HL-60/S4 treated with retinoic acid at 250 ng/mL for 4 days and 3 days (cell line): ENCODE data around the gene DPP10.

Experiments
- in situ Hi-C: fragments of 300-500 bp; cut with MboI; formaldehyde crosslinking; loops from 2 replicates; pipeline ENCODE4 v1.7.0; 2022; ENCODE audit warnings: low sequenced_read_pairs

DPP10 gene

DNA sequence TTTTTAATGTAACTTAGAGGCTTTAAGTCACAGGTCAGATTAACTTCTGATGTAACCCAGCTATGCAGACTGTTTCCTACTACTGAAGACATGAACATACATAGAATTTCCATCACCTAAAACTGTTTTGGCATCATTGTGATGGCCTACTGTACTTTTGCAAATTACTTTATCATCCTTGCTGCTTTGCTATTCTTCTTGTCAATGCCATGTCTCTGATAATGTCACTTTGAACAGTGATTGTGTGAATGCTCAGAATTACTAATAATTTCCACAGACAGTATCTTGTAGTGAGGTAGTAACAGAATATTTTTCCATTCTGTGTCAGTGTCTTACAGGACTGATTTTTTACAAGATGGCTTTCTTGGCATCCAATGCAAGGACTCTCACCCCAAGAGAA, 663.5 kb downstream of the DPP10 start:
- in situ Hi-C loops, result no loop called here

DNA sequence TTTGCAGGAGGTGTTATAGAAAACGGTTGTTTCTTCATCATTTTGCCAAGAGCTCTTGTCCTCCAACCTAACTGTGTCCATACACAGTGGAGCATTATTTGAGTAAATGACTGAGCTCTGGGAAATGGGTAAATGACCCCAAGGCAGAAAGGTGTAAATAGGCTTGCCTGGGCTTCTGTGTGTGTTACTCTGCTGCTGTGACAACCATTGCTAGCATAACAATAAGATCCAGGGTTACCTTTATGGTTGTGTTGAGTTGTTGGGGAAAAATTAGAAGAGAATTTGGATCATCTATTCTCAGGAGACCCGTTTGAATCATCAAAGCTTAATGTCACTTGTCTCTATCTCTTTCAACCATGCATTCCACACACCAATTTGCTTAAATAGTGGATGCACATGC, 672.7 kb downstream of the DPP10 start:
- in situ Hi-C loops, result no loop called here

DNA sequence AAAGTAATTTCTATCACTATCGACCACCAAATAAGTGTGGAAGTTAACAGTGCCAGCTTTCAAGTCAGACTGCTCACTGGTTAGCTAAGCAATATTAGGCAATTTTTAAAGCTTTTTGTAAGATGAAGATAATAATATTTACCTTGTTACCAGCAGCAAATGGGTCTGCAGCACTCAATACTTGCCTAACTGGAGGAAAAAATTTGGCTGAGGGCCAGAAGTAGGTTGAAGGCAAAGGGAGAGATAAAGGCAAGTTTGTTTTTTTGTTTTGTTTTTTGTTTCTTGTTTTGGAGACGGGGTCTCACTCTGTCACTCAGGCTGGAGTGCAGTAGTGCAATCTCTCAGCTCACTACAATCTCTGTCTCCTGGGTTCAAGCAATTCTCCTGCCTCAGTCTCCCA, 675.9 kb downstream of the DPP10 start:
- in situ Hi-C loops, result no loop called here

DNA sequence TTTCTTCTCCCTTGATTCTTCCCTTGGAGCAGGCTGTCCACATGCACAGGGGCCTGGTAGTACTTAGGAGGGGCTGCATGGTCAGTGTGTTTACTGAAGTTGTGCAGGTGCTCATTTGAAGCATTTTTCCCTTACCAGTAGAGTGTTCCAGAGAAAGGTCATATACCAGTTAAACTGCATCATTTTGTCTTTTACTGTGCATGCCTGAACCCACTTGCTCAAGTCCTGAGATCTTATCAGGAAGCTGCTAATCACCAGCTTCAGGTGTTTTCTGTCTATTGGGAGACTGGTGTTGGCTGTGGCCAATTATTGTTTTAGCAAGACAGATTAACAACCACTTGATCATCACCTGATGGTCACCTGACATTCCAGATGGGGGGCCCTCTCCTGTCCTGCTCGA, 676.6 kb downstream of the DPP10 start:
- in situ Hi-C loops, result no loop called here

DNA sequence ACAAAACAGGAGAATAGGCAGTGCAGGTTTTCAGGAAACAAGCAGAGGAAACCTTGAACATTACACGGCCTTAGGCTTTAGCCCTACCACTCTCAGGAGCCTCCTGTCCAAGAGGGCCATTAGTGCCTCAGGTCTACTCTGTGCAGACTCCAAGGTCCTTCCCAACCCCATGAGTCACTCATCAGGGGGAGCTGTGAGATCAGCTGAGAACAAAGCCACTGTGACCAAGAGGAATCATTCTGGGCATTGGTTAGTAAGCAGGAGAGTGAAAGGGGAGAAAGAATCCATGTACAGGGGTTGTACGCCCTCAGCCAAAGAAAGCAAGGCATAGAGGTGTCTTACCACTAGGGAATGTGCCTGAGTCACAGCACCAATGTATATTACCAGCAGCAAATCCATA, 680.3 kb downstream of the DPP10 start:
- in situ Hi-C loops, result no loop called here

DNA sequence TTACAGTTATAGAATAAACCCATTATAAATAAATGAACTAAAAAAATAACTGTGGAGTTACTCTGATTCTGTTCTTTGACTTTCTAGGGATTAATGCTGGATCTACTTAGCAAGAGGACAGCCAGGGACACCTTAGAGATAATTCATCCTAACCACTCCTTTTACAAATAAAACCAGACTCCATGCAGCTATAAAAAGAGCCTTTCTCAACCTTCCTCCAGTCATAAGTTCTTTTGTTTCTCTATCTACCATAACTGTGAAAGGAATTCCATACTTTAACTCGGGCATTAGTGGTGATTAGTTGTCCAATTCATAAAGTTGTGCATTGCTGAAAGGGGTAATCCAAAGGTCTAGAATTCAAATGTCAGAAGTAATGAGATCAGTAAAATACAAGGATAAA, 682.4 kb downstream of the DPP10 start:
- in situ Hi-C loops, result no loop called here

DNA sequence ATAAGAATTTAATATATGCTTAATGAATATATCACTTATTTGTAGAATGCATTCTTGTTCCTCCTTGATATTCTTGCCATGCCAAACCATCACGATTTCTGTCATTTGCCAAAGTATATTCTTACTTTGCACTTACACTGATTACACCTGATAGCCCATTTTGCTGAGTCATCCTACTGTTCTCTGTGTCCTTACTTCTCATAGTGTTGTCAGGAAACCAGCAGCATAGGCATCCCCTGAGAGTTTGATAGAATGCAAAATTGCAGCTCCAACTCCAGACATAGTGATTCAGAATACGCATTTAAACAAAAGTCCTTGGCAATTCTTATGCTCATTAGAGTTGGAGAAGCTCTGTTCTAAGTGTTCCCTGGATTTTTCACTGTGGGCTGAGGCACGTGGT, 687.1 kb downstream of the DPP10 start:
- in situ Hi-C loops, result no loop called here

DNA sequence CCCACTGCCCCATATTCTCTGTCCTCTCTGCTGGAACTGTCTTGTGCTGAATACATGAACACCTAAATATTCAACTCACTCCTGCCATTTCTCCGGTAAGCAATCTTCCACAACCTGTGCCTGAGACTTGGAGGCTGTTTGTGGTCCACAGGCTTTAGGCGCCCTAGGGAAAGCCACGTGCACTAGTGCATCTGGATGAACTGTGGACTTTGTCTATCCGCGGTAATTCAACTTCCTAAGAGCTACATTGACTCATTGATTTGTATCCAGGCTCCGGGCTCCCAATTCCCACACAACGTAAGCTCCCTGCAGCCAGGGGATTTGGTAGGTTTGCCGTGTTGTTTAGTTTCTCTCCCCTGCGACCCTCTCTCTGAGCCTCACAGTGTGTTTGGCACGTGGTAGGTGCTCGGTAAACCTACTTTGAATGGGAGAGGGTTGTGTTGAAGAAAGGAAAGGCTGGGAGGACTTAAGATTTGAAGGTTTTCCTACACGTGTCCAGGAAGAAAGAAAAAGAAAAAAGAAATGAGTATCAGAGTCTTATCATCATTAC, 718.2 kb downstream of the DPP10 start:
- in situ Hi-C loops, result no loop called here

DNA sequence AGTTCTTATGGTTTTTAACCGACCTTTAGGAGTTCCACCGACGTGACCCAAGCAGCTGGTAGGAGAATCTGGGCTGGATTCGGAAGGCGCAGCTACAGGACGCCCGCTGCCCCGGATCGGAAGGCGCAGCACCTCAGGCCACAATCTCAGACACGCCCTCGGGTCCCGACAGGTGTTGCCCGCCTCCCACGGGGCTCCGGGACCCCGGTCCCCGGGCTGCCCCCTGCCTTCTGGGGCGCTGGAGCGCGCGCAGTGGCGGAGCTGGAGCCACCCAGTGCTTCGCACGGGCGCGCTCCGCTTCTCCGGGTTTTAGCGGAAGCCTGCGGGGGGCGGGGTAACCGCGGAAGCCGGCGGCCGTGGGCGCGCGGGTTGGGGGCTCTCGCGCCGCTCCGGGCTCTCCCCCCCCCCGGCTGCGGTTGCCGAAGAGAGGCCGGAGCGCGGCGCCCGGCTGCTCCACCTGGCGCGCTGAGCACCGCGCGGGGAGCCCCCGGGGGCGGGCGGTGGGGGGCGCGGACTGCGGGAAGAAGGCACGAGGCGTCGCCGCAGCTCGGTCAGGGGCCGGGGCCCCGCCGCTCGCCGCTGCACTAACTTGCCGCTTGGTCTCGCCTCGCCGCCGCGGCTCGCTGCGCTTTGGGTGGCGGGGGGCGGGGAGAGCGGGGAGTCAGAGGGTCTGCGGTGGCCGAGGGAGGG, 718.8 kb downstream of the DPP10 start:
- in situ Hi-C loops, result no loop called here

DNA sequence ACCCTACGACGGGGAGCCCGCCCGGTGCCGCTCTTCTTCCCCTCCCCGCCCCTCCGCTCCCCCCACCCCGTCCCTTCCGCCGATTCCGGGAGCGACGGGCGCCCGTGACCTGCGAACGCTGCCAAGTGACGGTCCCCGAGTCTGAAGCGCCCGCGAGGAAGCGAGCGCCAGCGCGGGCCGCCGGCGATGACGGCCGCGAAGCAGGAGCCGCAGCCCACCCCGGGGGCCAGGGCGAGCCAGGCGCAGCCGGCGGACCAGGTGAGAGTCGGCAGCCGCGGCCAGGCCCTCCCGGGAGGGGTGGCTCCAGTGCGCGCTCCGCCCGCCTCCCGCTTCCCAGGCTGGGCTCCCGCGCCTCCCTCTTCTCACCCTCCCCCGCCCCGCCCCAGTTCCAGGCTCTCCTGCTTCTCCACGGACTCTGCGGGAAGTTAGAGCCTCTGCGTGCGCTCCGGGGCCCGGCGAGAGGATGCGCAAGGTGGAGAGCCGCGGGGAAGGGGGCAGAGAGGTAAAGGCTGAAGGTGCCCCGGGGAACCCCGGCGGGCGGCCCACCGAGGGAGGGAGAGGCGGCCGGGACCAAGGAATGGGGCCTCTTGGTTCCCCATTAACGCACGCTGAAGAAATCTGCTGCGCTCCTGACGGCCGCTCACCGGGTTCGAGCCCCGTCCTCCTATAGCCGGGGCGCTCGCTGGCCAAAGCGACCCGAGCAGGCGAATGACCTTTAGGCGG, 719.5 kb downstream of the DPP10 start:
- in situ Hi-C loops, result no loop called here

DNA sequence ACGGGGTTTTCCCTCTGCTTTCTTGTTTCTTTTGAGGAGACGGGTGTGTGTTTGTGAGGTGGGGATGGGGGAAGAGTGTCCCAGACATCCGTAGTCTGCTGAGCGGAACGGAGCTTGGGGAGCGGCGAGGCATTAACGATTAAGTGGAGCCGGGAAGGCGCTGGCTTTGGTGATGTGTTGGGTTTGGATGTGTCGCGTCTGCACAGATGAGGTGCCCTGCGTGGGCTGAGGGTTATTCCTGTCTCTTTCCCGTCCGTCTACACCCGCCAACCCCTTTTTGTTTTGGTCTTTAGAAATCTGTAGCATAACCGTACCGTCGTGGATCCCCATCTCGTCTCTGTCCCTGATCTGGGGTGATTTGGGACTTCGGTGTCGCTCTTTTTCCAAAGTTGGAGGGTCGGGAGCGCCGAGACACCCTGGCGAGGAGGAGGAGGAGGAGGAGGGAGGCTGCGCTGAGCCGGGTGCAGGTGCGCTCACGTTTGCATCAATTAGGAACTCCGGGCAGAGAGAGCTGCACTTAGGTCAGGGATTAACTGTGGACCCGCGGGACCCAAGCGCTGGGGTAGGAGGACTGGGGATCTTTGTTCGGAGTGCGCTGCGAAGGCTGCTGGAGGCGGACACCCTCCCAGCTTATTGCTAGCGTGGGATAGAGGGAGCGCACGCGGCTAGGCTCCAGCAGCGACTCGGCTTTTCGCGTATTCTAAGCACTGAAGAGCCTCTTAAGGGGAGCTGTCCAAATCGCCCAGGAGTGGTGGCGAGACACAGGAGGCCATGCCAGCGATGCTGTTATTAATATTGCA, 720.3 kb downstream of the DPP10 start:
- in situ Hi-C loops, result no loop called here

DNA sequence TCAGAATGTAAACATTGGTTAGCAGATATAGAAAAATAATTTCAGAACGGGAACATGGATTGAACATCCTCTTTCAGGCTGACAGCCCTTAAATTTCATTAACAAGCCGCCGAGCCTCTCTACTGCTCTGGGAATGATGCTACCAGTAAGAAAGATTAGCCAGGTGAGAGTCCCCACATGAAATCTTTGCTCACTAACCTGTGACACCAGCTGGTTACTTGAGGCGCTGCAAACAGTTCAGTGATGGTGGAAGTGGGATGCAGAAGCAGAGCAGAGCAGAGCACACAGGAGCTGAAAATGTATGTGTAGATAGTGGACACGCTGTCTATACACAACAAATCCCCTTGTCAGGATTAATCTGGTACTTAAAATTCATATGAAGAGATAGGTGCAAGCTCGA, 721.1 kb downstream of the DPP10 start:
- in situ Hi-C loops, result no loop called here

DNA sequence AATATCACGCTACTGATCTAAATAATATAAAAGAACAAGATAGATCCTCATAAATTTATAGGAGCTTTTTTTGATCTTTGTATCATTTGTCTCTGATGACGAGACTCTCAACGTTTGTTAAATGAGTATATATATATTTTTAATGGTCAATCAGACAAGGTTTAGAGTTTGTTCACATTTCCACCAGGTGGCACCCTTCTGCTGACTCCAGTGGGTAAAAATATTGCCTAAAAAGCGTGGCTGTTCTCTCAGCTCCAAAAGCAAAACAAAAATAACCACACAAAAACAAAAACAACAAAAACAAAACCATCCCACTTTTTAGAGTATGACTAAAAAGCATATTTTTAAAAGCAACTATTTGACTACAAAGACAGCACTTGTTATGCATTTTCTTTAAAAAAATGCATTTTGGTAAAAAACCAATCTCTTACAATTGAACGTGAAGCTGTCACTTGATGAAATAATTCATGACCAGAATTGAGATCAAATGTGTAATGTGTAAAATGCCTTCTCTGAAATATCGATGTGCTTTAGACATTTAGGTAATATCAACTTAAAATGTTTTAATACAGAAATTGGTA, 723.2 kb downstream of the DPP10 start:
- in situ Hi-C loops, result no loop called here

DNA sequence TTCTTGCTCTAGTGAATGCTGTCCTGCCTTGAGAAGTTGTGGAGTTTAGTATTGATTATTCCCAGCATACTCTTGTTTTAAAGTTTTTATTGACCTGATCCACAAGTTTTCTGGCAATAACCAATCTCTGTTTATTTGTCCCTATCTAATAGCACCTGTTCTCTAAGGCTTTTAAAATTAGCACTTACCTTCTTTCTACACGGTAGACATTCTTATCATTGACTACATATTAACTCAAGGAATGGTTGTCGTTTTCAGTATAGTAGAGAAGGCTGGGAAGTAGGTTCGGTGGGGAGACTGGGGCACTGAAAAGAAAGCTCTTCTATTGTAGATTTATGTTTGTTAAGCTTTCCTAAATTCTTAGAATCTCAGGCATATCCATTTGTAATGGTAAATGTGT, 726.0 kb downstream of the DPP10 start:
- in situ Hi-C loops, result no loop called here

DNA sequence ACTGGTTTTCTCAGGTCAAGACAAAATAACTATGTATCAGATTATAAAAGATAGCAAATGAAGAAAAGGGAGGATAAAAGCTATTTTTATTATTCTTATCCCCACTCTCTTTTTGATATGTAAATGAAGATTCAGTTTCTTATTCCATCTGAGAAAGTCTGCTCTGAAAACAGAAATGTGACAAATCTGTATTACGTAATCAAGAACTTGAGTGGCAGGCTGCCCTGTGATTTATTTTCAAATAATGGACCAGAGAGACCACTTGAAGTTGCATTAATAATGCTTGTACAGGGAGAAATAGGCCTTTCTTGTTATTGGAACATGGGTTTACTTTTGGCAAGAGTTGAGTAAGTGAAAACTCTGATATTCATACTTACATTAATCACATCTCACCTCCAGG, 727.4 kb downstream of the DPP10 start:
- in situ Hi-C loops, result no loop called here

DNA sequence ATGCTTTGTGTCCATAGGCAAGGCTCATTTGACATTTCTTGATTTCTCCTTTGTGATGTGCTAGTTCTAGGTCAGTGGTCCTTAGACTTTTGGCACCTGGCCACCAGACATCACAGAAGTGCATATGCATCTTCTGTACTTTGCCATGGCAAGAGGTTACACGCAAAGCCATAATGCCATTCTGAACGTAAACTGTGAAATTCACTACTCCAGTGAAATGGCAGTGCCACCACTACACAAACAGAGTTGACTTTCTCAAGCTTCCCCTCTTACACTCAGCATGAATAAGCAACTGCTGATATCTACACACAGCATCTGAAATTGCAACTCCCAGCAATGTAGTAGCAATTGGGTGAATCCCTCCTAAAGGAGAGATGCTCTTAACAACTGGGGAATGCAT, 729.3 kb downstream of the DPP10 start:
- in situ Hi-C loops, result no loop called here

DNA sequence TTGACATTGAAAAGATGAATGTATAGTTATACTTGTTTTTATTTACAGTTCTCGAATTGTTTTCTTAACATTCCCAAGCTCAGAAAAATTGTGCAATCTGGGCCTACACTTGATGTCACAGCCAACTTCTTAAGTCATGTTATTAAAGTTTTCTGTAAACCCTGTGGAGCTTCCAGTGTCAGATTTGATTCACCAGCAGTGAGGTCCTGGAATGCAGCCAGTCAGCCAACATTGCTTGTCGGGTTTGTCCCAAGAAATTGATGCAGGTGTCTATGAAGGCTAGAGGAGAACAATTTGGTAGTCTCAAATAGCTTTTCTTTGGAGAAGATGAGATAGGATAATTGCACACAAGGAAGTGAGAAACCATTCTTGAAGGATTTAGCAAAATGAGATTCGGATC, 732.2 kb downstream of the DPP10 start:
- in situ Hi-C loops, result no loop called here

DNA sequence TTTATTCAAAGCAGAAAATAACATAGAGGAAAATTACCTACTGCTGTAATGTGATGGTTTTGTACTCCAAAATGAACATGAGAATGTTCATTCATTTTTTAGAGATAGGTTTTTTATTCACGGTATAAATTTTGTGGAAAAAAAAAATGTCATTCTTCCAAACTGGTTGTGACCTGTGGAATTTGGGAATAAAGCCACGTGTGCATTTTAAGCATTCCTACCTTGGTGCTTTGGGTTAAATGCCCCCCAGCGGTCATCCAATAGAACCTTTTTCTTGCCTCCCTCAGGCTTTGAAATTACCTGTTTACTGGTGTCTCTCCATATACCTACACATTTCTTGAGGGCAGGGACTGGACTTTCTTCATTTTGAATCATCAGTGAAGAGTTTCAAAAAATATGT, 740.7 kb downstream of the DPP10 start:
- in situ Hi-C loops, result no loop called here

DNA sequence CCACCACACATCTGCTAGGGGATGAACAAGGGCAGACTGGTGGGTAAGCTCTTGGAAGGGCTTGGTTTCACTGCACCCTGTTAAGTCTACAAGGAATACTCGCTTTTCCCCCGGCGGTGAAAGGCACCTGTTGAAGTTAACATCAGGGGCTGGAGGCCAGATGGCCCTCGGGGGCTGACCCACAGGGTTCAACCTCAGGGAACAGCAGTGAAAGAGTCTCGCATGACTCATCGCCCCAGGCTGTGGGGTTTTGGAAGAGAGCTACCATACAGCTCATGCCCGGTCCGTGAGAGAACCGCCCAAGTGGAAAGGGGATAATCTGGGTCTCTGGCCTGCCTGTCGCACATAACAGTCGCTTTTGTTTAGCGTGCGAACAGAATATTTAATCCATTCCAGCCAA, 748.0 kb downstream of the DPP10 start:
- in situ Hi-C loops, result no loop called here

DNA sequence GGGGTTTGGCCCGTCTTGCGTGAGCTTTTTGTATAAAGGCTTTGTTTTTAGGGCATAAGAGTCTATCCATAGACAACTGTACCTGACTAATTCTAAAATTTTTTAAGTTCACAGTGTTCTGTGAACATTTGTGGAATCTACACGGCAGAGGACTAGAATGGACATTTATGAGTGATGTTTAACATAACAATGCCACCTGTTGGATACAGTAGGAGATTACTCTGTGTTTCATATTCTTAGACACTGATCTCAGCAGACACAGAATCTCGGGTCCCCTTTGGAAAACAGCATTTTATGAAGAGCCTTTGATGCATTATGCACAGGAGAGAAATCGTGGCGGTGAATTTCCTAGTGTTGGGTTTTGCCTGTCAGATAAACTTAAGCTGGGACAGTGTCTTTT, 752.2 kb downstream of the DPP10 start:
- in situ Hi-C loops, result no loop called here

DNA sequence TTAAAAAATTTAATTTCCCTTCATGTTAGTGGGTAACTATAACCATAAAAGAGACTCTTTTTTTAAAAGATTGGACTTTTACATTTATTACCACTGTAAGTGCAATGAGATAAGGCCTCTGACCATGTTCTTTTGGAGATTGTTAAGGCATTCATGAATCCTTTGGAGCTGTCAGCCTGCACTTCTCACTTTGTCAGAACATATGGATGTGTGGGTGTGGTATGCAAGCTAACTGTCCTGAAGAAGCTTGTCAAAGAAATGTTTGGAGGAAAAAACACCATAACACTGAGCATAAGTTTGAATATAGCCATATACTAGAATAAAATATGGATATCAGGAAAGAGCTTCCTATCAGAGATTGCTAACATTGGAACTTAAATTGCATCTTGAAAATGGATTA, 754.1 kb downstream of the DPP10 start:
- in situ Hi-C loops, result no loop called here
